ENCODE measurements around the gene CCDC187. TPM values are rescaled to one million over a fixed set of nuclear protein-coding genes. Genes with fewer than 3 reads are reported as not detected.
"Not testable (repeated sequence)": the region's sequence is repeated elsewhere in the genome, so short reads cannot be mapped to it uniquely, and the experiment has no call there.

The CCDC187 gene
- total RNA-seq, 8 experiments from 2014 or later: 0.07 to 1.2 (median 0.19) TPM

- no peak overlapping the region for H3K4me3 ChIP-seq
- WGBS, 10 experiments: 80 to 100% methylated on average over 1 of the region's 8 CpGs; no CpG with 5 or more reads in 8 of the 10 experiments
Observed at GRCh38 chr9:136242248-136242647, 61.6 kb downstream of the CCDC187 start.

GRCh38 chr9:136241542-136241941, 62.4 kb downstream of the CCDC187 start:
- ATAC-seq (replicated peaks in 6 of 8): no peak
- whole genome bisulfite sequencing, 10 experiments: 94 to 100% (median 100%) methylated on average over 2 to 8 of the region's 13 CpGs; no CpG with 5 or more reads in 7 of the 10 experiments
- Histone ChIP-seq H3K27ac (no peak overlapping the region), H3K4me3 (no peak overlapping the region), H3K4me1 (replicated peaks in 1 of 2) (peaks cover 44 to 51% of the 10 kb centered on the region in 2 donors)
- in situ Hi-C loops (cut with MboI; ENCODE audit: low pct_unique_long_range_greater_than_20kb in 2 of 9, low sequenced_read_pairs in 9 of 9, unreplicated experiment in 9 of 9): no loop called here

More at GRCh38 chr9:136242248-136242647, 61.6 kb downstream of the CCDC187 start:
- in situ Hi-C loops (cut with MboI; ENCODE audit: low pct_unique_long_range_greater_than_20kb in 2 of 9, low sequenced_read_pairs in 9 of 9, unreplicated experiment in 9 of 9): no loop called here
- H3K27ac ChIP-seq: no peak overlapping the region
- peaks cover 44 to 51% of the 10 kb centered on the region in 2 donors for H3K4me1 ChIP-seq (replicated peaks in 1 of 2)
- no peak for ATAC-seq (replicated peaks in 6 of 8)

GRCh38 chr9:136240941-136241340, 63.0 kb downstream of the CCDC187 start:
- in situ Hi-C loops (cut with MboI; ENCODE audit: low pct_unique_long_range_greater_than_20kb in 2 of 9, low sequenced_read_pairs in 9 of 9, unreplicated experiment in 9 of 9): no loop called here
- Histone ChIP-seq H3K4me3 (no peak overlapping the region), H3K4me1 (replicated peaks in 1 of 2) (peaks cover 42 to 48% of the 10 kb centered on the region in 2 donors), H3K27ac (no peak overlapping the region)
- ATAC-seq (replicated peaks in 6 of 8): no peak
- WGBS, 10 experiments: 83 to 100% (median 93%) methylated on average over 1 to 14 of the region's 20 CpGs; no CpG with 5 or more reads in 3 of the 10 experiments

- in situ Hi-C loops (cut with MboI; ENCODE audit: low pct_unique_long_range_greater_than_20kb in 2 of 9, low sequenced_read_pairs in 9 of 9, unreplicated experiment in 9 of 9): no loop called here
Observed at GRCh38 chr9:136239983-136240330, 63.9 kb downstream of the CCDC187 start.

DNA sequence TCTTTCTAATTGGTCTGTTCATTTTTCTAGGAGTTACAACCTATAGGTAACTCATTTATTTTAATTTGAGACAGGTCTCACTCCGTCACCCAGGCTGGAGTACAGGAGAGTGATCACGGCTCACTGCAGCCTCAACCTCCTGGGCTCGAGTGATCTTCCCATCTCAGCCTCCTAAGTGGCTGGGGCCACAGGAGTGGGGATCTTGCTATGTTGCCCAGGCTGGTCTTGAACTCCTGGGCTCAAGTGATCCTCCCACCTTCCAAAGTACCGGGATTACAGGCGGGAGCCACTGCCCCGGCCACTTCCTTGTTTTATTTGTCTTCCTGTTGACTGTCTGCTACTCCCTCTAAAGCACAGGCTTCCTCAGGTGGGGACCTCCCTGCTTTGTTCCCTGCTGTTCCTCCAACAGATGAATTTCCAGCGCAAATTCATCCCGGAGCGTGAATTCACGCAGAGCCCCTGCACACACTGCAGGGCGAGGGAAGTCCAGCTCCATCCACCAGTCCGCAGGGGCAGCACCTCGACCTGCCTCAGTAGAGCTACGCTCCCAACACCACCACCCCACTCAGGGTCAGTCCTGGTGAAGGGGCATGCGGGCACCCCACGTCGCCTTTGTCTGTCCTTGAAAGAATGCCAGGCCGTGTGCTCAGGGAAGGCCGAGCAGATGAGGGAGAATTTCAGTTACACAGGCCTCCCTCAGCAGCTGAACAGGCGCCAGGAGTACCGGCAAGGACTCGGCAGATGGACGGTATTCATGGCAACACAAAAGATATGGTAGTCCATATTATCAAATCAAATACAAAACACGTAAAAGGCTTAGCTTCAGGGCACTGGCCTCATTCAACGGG, 64.5 kb downstream of the CCDC187 start:
- in situ Hi-C loops (cut with MboI; ENCODE audit: low pct_unique_long_range_greater_than_20kb in 2 of 9, low sequenced_read_pairs in 9 of 9, unreplicated experiment in 9 of 9): no loop called here
- Histone ChIP-seq H3K4me3 (no peak overlapping the region), H3K27ac (no peak overlapping the region), H3K4me1 (replicated peaks in 1 of 2) (peaks cover 37 to 42% of the 10 kb centered on the region in 2 donors)
- peak in 3 of 8 experiments; percentile 2 to 25 (median 20) for ATAC-seq (replicated peaks in 6 of 8)
- WGBS, 10 experiments: 50 to 100% (median 86%) methylated on average over 1 to 20 of the region's 25 CpGs; no CpG with 5 or more reads in 1 of the 10 experiments

More at GRCh38 chr9:136239983-136240330, 63.9 kb downstream of the CCDC187 start:
- peaks cover 41 to 48% of the 10 kb centered on the region in 2 donors for H3K4me1 ChIP-seq (replicated peaks in 1 of 2)
- 63 to 100% (median 84%) methylated on average over 1 to 2 of the region's 2 CpGs; no CpG with 5 or more reads in 7 of the 10 experiments for WGBS, 10 experiments
- ATAC-seq (replicated peaks in 6 of 8): peak in 3 of 8 experiments; percentile 12 to 61 (median 51)
- no peak overlapping the region for H3K4me3 ChIP-seq
- H3K27ac ChIP-seq: no peak overlapping the region

DNA sequence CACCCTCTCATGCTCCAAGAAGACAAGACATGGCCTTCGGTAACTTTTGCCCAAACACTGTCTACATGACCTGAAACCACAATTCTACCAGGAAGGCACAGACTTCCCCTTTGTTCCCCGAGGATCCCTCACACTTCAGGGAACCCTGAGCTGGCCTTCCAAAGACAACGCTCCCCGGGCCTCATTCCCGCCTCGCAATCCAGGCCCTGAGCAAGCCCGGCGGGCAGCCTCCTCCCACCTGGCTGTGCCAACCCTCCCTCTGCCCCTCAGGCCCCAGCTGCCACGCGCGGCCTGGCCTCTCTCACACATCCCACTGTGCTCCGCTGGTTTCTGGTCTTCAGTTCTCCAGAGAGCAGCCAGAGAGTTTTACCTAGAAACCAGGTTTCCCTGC, 65.6 kb downstream of the CCDC187 start:
- 60 to 82% (median 63%) methylated on average over 1 to 8 of the region's 12 CpGs; no CpG with 5 or more reads in 5 of the 10 experiments for WGBS, 10 experiments
- H3K4me3 ChIP-seq: no peak overlapping the region
- H3K27ac ChIP-seq: no peak overlapping the region
- in situ Hi-C loops (cut with MboI; ENCODE audit: low pct_unique_long_range_greater_than_20kb in 2 of 9, low sequenced_read_pairs in 9 of 9, unreplicated experiment in 9 of 9): no loop called here
- ATAC-seq (replicated peaks in 6 of 8): peak in 1 of 8 experiments; percentile 15
- peaks cover 27 to 35% of the 10 kb centered on the region in 2 donors for H3K4me1 ChIP-seq (replicated peaks in 1 of 2)

- Histone ChIP-seq H3K27ac (no peak overlapping the region), H3K4me3 (no peak overlapping the region), H3K4me1 (replicated peaks in 1 of 2) (peaks cover 20 to 35% of the 10 kb centered on the region in 2 donors)
- WGBS, 10 experiments: 87 to 100% (median 93%) methylated on average over 1 to 10 of the region's 32 CpGs; no CpG with 5 or more reads in 2 of the 10 experiments
- in situ Hi-C loops (cut with MboI; ENCODE audit: low pct_unique_long_range_greater_than_20kb in 2 of 9, low sequenced_read_pairs in 9 of 9, unreplicated experiment in 9 of 9): no loop called here
- ATAC-seq (replicated peaks in 6 of 8): no peak
Observed at GRCh38 chr9:136237486-136238341, 66.2 kb downstream of the CCDC187 start.

- H3K27ac ChIP-seq; H3K4me3 ChIP-seq; ATAC-seq (replicated peaks in 6 of 8); in situ Hi-C loops (cut with MboI; ENCODE audit: low pct_unique_long_range_greater_than_20kb in 2 of 9, low sequenced_read_pairs in 9 of 9, unreplicated experiment in 9 of 9): not testable (repeated sequence)
- H3K4me1 ChIP-seq (replicated peaks in 1 of 2): peaks cover 13 to 34% of the 10 kb centered on the region in 2 donors
- 90 to 100% (median 97%) methylated on average over 1 to 18 of the region's 43 CpGs; no CpG with 5 or more reads in 5 of the 10 experiments for WGBS, 10 experiments
Observed at GRCh38 chr9:136236471-136237410, 67.2 kb downstream of the CCDC187 start.

DNA sequence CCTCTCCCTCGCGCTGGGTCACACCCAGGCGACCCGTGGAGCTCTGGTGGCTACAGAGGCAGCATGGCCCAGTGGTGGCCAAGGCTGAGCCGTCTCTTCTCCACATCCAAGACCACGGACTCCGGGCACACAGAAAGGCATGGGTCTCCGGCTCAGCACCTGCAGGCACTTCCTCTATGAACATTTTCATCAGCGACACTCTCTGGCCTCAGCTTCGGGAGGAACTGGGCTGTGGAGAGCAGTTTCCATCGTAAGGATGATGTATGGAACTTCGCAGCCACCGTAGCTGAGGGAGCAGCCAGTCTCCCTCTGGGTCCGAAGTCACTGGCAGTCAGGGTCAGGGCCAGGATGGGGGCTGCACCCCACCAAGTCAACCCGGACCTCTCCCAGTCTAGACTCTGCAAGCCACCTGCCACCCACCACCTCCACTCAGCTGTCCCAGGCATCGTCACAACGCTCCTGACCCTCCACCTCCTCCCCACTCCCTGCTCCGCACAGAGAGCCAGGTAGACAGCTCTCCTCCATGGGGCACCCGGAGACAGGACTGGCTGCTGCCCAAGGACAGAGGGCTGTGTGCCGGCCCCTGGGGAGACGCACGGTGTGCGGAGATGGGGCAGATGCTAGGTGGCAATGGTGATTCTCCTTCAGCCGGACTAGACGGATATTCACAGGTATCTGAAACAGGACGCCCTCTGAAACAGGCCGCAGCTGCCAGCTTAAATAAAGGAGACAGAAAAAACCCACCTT, 68.0 kb downstream of the CCDC187 start:
- Histone ChIP-seq H3K27ac (no peak overlapping the region), H3K4me3 (no peak overlapping the region), H3K4me1 (replicated peaks in 1 of 2) (peaks cover 13 to 39% of the 10 kb centered on the region in 2 donors)
- ATAC-seq (replicated peaks in 6 of 8): no peak
- in situ Hi-C loops (cut with MboI; ENCODE audit: low pct_unique_long_range_greater_than_20kb in 2 of 9, low sequenced_read_pairs in 9 of 9, unreplicated experiment in 9 of 9): no loop called here
- WGBS, 10 experiments: 90 to 100% (median 94%) methylated on average over 2 to 10 of the region's 27 CpGs; no CpG with 5 or more reads in 6 of the 10 experiments

- 95 to 100% (median 100%) methylated on average over 1 to 7 of the region's 17 CpGs; no CpG with 5 or more reads in 3 of the 10 experiments for WGBS, 10 experiments
- in situ Hi-C loops (cut with MboI; ENCODE audit: low pct_unique_long_range_greater_than_20kb in 2 of 9, low sequenced_read_pairs in 9 of 9, unreplicated experiment in 9 of 9): no loop called here
- peaks cover 7 to 33% of the 10 kb centered on the region in 2 donors for H3K4me1 ChIP-seq (replicated peaks in 1 of 2)
- no peak for ATAC-seq (replicated peaks in 6 of 8)
- H3K27ac ChIP-seq: no peak overlapping the region
- H3K4me3 ChIP-seq: no peak overlapping the region
Observed at GRCh38 chr9:136235171-136235570, 68.7 kb downstream of the CCDC187 start.

DNA sequence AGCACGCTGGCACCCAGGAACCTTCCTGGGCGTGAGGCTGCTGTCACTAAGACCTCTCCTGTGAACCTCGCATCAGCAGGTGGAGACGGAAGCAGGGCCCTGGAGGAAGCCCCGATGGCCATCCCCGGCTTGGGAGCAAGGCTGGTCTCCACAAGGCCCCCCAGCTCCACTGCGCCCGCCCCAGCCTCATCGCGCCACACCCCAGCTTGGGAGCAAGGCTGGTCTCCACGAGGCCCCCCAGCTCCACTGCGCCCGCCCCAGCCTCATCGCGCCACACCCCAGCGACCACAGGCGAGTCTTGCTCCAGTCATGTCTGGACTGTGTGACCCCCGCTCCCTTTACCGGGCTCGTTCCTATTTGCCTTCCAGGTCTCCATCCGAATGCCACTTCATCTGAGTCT, 69.3 kb downstream of the CCDC187 start:
- 83 to 100% (median 95%) methylated on average over 1 to 6 of the region's 21 CpGs; no CpG with 5 or more reads in 6 of the 10 experiments for WGBS, 10 experiments
- ATAC-seq (replicated peaks in 6 of 8): no peak
- Histone ChIP-seq H3K4me1 (replicated peaks in 1 of 2) (peaks cover 3 to 27% of the 10 kb centered on the region in 2 donors), H3K27ac (no peak overlapping the region), H3K4me3 (no peak overlapping the region)
- in situ Hi-C loops (cut with MboI; ENCODE audit: low pct_unique_long_range_greater_than_20kb in 2 of 9, low sequenced_read_pairs in 9 of 9, unreplicated experiment in 9 of 9): no loop called here
